HG02885 (cell line): Measurements from ENCODE around the gene ILF3.

Experiments used
- ATAC-seq: cut with Tn5 transposase; IDR thresholded peaks from one replicate; pipeline ENCODE4 v1.9.1; 2021; ENCODE audit warnings: mild to moderate bottlenecking; ENCODE audit not compliant: unreplicated experiment, poor library complexity

Gene ILF3

DNA sequence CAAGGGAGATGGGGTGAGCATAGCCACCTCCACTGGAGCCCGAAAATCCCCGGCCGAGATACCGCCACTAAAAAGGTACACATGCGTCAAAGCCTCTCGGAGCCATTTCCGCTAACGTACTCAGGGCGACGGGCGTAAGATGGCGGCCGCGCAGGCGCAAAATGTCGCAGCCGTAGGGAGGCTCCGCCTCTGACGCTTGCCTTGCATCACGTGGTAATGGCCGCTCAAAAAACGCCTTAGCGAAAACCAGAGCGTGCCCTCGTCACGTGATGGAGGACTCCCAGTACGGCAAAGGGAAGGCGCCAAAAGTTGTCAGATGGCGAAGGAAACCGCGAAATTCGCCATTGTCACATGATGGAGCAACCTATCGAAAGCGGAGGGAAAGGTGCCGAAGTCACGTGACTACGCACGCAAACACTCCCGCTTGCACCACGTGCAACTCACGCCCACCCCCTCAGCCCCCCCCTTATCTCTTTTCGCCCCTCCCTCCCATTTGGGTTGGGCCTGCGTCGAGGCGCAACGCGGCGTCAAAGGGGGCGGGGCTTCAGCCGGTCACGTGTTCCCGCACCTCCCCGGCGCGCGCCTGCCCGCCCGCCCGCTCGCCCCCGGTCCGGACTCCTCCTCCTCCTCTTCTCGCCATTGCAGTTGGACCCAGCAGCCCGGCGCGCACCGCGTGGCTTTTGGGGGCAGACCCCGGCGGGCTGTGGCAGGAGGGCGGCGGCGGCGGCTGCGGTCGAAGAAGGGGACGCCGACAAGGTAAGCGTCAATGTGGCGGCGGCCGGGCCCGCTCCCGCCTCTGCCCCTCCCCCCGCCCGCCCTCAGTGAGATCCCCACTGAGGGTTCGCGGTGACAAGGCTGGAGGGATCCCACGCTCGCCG, at the start of gene ILF3:
TSS of gene ILF3 (plus strand) at position 615 of the 878 bp plus-strand sequence. CDS start 16,260 bp downstream, outside the sequence.
- peak; percentile 78 for ATAC-seq

DNA sequence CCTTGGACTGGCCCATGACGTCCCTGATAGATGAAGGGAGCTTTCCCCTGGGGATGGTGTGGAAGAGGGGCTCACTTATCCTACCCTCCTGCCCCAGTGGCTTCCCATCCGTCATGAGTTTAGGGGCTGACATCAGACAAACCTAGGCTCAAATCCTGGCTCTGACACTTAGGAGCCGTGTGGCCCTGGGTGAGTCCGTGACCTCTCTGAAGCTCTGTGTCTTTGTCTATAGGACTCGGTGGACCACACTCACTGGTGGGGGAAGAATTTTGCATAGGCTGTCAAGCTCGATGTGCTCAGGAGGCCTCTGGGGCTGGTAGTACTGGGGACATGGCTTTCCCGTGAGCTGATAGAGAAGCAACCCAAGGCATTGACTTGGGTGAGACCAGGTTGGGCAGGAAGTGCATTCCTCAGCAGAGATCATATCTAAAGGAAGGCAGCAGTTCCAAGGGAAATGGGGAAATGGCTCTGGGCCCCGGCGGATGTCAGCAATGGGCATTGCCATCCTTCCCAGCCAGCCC, 49.6 kb upstream of the ILF3 start:
- no peak for ATAC-seq

DNA sequence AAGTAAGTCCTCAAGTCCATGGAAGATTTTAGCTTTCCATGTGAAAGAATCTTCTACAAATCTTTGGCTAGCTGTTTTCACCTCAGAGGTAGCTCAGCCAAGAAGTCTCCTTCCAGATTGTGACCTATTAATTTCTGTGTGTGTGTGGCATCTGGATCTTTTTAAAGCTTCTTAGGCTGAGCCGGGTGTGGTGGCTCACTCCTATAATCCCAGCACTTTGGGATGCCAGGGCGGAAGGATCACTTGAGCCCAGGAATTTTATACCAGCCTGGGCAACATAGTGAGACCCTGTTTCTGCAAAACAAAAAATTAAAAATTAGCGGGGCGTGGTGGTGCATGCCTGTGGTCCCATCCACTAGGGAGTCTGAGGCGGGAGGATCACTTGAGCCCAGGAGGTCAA, 42.2 kb upstream of the ILF3 start:
- no peak for ATAC-seq

DNA sequence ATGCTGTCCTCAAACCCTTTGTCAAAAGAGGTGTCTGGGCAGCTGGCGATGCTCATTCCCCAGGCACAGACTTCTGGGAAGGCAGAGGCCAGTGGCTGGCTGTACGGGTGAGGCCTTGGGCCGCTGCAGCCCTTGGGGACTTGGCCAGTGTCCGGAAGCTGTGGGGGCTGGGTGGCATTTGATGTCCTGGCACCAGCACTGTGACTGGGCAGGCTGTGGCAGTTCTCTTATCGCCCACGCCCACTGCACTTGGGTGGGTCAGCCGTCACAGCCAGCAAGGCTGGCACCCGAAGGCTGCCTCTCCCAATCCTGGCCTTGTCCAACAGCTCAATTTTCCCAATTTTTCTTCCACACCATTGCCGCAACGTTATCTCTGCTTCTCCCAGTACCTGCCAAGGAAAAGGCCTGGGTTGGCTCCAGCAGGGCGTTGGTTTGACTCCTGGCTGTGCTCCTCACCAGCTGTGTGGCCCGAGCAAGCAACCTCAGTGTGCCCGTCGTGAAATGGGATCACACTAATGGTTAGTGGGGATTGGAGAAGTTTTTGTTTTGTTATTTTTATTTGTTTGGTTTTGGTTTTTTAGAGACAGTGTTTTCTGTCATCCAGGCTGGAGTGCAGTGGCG, 41.5 kb upstream of the ILF3 start:
- ATAC-seq: no peak

DNA sequence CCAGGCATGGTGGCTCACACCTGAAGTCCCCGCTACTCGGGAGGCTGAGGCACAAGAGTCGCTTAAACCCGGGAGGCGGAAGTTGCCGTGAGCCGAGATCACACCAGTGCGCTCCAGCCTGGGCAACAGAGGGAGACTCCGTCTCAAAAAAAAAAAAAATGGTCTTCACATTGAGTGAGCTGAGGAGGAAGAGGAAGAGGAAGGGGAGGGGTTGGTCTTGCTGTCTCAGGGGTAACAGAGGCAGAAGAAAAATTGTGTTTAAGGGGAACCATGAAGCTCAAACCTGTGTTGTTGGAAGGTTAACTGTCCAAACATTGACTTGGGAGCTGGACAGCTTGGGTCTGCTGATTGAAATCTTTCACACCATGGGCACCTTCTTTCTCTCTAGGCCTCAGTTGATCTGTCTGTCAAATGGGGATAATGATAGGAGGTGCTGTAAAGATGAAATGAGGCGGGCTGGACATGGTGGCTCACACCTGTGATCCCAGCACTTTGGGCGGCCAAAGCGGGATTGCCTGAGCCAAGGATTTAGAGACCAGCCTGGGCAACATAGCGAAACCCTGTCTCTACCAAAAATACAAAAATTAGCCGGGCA, 38.6 kb upstream of the ILF3 start:
- no peak for ATAC-seq

DNA sequence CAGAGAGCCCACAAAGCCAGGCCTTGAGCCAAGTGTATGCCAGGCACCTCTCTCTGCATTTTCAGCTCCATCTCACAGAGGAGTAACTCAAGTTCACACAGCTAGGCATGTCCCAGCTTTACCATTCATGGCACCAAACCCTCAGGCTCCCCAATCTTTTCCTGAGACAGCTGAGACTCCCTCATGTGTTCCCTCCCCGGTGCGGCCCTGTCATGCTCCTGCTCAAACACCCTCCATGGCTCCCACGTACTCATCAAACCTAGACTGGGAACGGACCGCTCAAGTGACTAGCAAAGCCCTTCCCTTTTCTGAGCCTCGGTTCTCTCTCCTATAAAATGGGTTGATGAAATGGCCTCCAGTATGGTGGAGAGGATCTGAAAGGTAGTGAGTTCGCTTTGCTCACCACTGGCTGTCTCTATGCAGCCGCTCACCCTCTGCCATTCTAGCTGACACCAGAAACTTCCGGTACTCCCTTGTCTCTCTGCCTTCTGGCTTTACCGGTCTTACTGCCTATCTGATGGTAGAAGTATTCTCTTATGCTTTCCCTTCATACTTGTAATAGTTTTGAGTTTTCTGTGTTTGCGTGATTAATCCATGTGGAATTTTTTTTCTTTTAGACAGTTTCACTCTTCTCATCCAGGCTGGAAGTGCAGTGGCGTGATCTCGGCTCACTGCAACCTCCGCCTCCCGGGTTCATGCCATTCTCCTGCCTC, 36.6 kb upstream of the ILF3 start:
- no peak for ATAC-seq

DNA sequence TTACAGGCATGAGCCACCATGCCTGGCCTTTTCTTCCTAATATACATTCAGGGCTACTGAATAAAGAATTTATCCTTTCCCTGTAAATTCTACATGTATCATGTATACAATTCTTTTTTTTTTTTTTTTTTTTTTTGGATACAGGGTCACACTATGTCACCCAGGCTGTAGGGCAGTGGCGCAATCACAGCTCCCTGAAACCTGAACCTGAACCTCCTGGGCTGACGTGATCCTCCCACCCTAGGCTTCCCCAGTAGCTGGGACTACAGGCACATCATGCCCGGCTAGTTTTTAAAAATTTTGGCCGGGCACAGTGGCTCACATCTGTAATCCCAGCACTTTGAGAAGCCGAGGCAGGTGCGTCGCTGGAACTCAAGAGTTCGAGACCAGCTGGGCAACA, 35.3 kb upstream of the ILF3 start:
- ATAC-seq: no peak

DNA sequence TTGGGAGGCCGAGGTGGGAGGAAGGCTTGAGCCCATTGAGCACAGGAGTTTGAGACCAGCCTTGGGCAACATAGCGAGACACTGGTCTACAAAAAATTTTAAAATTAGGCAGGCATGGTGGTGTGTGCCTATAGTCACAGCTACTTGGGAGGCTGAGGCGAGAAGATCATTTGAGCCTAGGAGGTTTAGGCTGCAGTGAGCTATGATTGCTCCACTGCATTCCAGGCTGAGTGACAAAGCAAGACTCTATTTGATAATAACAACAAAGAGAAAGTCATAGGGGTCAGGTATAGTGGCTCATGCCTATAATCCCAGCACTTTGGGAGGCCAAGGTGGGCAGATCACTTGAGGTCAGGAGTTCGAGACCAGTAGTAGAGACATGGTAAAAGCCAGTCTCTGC, 33.4 kb upstream of the ILF3 start:
- ATAC-seq: no peak

DNA sequence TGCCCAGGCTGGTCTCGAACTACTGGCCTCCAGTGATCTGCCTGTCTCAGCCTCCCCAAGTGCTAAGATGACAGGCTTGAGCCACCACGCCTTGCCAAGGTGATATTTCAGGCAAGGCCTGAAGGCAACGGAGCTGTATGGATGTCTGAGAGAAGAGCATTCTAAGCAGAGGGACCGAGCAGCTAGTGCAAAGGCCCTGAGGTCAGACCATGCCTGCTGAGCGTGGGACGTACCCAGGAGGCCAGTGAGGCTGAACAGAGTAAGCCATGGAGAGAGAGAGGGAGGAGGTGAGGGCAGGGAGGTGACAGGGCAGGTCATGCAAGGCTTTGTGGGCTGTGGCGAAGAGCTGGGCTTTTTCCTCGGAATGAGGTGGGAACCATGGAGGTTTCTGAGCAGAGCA, 32.2 kb upstream of the ILF3 start:
- no peak for ATAC-seq

DNA sequence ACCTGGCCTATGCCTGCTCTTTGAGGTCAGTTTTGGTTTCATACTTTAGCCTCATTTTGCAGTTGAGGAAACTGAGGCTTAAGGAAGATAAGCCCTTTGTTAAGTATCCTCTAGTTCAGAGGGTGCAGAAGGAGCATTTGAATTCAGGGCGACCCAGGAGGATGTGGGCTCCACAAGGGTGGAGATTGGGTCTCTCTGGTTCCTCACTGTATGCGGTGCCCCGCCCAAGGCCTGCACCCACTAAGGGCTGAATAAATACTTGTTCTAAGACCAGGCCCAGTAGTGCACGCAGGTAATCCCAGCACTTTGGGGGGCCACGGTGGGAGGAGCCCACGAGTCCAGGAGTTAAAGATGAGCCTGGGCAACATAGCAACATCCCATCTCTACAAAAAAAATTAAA, 29.6 kb upstream of the ILF3 start:
- ATAC-seq: no peak

DNA sequence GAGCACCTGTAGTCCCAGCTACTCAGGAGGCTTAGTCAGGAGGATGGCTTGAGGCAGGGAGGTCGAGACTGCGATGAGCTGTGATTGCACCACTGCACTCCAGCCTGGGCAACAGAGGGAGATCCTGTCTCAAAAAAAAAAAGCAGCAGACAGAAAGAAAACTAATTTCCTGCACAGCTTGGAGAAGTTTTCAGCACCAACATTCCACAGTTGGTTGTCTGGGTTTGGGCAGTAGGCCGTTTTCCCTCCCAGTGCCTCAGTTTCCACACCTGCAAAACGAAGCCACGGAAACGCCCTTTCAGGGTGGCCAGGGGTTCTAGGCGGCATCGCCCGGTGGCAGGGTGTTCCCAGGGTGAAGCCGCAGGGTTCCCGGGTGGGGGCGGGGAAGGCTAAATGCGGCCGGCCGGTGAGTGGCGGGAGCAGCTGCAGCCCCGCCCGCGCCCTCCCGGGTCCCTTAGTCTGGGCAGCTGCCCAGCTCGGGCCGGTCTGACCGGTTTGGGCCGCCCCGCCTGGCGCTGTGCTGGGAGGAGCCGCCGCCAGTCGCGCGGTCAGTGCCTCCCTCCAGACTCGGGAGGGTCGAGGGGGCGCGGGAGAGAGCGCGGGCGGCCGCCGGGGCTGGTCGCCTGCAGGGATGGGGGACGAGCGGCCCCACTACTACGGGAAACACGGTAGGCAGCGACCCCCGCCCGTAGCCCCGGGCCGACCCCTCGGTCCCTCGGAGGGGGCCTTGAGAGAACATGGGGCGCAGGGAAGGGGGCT, 29.0 kb upstream of the ILF3 start, which contains the start of gene SLC44A2:
TSS of gene SLC44A2 (plus strand) at position 551 of the 759 bp plus-strand sequence. CDS start at position 632, 81 bp downstream.
- ATAC-seq: no peak

DNA sequence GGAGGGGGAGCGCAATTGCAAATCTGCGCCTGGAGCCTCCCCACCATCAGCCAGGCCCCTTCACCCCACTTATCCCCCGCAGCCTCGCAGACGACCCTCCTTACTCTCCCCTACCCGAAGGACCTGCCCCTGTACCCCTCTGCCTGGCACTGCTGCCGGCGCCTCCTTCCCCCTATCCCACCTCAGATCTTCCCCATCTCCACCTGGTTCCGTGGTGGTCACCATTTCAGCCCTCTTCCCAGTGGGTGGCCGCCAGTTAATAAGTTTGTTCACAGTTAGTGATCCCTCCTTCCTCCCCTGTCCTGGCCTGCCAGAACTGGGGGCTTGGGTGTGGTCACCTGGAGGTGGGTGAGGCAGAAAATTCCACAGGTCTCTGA, 28.4 kb upstream of the ILF3 start:
- no peak for ATAC-seq

DNA sequence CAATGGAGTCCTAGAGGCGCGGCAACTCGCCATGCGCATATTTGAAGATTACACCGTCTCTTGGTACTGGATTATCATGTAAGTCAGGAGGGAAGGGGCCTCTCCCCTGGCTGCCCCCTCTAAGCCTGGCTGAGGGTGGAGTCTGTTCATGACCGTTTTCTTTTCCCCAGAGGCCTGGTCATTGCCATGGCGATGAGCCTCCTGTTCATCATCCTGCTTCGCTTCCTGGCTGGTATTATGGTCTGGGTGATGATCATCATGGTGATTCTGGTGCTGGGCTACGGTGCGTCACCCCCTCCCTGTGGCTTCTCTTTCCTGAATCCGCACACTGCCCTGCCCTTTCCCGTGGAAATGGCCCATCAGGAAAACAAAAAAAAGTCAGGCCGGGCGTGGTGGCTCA, 22.3 kb upstream of the ILF3 start:
- ATAC-seq: no peak

DNA sequence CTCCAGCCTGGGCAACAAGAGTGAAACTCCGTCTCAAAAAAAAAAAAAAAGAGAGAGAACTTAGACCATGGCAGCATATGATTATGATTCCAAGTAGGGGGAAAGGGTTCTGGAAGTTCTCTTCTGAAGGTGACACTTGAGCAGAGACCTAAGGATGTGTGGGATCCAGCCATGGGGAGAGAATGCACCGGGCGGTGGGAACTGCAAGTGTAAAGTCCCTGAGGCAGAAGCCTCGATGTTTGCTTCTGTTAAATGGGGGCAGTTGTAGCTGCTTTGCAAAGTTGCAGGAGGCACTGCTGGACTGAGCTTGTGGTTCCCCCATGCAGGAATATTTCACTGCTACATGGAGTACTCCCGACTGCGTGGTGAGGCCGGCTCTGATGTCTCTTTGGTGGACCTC, 19.7 kb upstream of the ILF3 start:
- no peak for ATAC-seq

DNA sequence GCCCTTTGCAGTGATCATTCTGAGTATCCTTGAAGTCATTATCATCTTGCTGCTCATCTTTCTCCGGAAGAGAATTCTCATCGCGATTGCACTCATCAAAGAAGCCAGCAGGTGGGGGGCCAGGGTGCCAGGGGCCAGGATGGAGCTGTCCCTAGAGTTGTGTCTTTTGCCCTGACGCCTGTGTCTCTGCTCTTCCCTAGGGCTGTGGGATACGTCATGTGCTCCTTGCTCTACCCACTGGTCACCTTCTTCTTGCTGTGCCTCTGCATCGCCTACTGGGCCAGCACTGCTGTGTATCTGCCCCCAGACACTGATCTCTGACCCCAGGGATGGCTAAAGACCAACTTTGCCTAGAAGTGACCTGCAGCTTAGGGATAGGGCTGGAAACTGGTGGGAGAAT, 19.2 kb upstream of the ILF3 start:
- no peak for ATAC-seq

DNA sequence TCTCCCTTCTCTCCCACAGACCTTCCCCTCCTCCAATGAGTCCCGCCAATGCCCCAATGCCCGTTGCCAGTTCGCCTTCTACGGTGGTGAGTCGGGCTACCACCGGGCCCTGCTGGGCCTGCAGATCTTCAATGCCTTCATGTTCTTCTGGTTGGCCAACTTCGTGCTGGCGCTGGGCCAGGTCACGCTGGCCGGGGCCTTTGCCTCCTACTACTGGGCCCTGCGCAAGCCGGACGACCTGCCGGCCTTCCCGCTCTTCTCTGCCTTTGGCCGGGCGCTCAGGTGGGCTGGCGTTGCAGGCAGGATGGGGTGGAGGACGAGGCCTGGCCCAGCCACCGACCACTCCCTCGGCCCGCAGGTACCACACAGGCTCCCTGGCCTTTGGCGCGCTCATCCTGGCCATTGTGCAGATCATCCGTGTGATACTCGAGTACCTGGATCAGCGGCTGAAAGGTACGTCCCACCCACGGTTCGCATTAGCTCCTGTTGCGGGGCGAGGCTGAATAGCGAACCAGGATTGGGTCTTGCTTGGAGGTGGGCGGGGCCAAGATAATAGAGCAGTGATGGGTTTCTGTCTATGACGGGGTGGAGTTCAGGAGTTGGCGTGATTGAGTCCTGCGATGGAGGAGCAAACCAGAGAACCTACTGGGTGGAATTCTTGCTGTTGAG, 17.7 kb upstream of the ILF3 start:
- ATAC-seq: no peak

DNA sequence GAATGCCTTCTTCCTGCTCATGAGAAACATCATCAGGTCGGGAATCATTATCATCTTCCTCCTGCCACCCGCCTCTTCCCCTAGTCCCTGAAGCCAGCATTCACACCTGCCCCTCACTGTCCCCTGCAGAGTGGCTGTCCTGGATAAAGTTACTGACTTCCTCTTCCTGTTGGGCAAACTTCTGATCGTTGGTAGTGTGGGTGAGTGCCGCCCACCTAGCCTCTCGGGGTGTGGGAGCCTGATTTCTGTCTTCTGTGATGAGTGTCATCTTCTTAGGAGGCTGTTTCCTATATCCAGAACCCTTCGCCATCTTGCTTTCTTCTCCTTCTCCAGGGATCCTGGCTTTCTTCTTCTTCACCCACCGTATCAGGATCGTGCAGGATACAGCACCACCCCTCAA, 16.3 kb upstream of the ILF3 start:
- no peak for ATAC-seq

DNA sequence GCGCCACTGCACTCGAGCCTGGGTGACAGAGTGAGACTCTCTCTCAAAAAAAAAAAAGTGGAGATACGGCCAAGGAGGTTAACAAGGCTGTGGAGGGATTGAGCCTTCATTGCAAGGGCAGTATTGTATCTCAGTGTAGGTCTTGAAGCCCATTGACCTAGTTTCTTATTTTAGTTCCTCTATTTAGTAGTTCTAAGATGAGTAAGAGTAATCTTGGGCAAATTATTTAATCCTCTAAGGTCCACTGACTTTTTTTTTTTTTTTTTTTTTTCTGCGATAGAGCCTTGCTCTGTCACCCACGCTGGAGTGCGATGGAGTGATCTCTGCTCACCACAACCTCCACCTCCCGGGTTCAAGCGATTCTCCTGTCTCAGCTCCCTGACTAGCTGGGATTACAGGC, 14.3 kb upstream of the ILF3 start:
- ATAC-seq: no peak

DNA sequence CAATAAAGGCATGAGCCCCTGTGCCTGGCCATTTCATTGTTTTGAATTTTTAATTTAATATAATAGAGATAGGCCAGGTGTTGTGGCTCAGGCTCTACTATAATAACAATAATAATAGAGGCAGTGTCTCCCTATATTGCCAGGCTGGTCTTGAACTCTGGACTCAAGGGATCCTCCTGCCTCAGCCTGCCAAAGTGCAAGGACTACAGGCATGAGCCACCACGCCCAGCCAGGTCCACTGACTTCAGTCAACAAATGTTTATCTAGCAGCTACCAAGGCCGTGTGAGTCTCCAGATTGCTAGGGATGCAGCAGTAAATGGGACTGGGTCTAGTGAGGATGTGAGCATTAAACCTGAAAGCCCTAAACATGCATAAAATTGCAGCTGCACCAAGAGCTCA, 13.8 kb upstream of the ILF3 start:
- ATAC-seq: no peak
